Spleen (tissue), 7 donors: ENCODE data around the gene SURF1.

Source experiments
- CTCF ChIP-seq, 11 experiments: fragments of 200-600 bp in 7 of 11; fragments of 450-650 bp in 4 of 11; sonication (generic) in 4 of 11; IDR thresholded peaks in 8 of 11; conservative IDR thresholded peaks in 3 of 11; 1 replicate in 7 of 11; 2 replicates in 4 of 11; pipeline versions ENCODE4 v1.4.0 to v1.8.0; 2016 to 2021; ENCODE audit warnings: antibody characterized with exemption in 11 of 11, inconsistent platforms in 4 of 11, mild to moderate bottlenecking in 1 of 11
- POLR2A ChIP-seq, 3 donors: fragments of 450-650 bp; IDR thresholded peaks; one replicate each; pipeline ENCODE4 v1.5.1; 2017; ENCODE audit warnings: antibody characterized with exemption in 3 of 3, mild to moderate bottlenecking in 1 of 3
- POLR2AphosphoS5 ChIP-seq, 3 donors: sonication (generic); formaldehyde crosslinking; IDR thresholded peaks; one replicate each; pipeline ENCODE4 v1.5.1; 2017; ENCODE audit warnings: antibody characterized with exemption in 3 of 3
- donor health status: DM: no; HTN: no; CAD: no; lungs with moderate emphysema.
- donor health status: DM: no; HTN: no; CAD: no.
- donor health status: DM: no; HTN: no; CAD: no.

- TF ChIP-seq CTCF (IDR thresholded peaks at IDR 0.05 in 8 of 11, conservative IDR thresholded peaks at IDR 0.05 in 3 of 11) = no peak
- no peak for TF ChIP-seq POLR2A (IDR thresholded peaks at IDR 0.05)
- peak in 1 of 3 donors; percentile 22 for TF ChIP-seq POLR2AphosphoS5 (IDR thresholded peaks at IDR 0.05)
These were observed 30.1 kb upstream of the SURF1 start for GRCh38 chr9:133386338-133386737.
